ENCODE results near the gene PPP2R2D. TPM values are rescaled to one million over a fixed set of nuclear protein-coding genes. Genes with fewer than 3 reads are reported as not detected.

PPP2R2D gene
- total RNA-seq, 2 experiments from 2014 or later: 32.6 to 32.9 TPM

DNA sequence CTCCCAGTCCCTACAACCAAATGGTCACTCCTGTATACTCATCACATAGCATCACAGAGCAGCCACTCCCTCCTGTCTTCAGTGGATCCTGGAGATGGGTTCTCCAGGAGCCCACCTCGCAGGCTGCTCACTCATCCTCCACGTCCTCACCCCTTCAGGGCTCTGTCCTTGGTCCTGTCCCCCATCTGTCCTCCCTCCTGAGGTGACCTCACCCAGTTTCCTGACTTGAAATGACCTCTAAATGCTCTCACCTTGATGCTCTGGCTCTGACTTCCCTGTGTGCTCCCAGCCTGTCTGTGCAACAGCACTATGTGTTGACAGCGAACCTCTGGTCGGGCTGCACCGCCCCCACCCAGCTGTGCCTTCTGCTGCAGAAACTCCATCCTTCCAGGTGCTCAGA, 2.1 kb upstream of the PPP2R2D start:
- no peak for ATAC-seq (ENCODE audit: poor library complexity)
- peaks cover 12% of the 10 kb centered on the region for H3K36me3 Mint-ChIP-seq (ENCODE audit: low read depth)
- DNase-seq: no peak
- H3K9me3 Mint-ChIP-seq: no peaks in the 10 kb centered on the region
- Histone ChIP-seq H3K27me3 (ENCODE audit: control insufficient read depth in 1 of 2, insufficient read depth in 2 of 2, low read length in 2 of 2) (no peaks in the 10 kb centered on the region), H3K9me3 (ENCODE audit: control insufficient read depth in 1 of 2, insufficient read depth in 1 of 2, low read length in 2 of 2) (no peaks in the 10 kb centered on the region), H3K27ac (ENCODE audit: low read depth in 1 of 2, low read length in 2 of 2) (no peak overlapping the region), H3K36me3 (ENCODE audit: insufficient read depth, low read length) (no peaks in the 10 kb centered on the region), H3K4me3 (ENCODE audit: low read length) (no peak overlapping the region), H3K4me1 (ENCODE audit: insufficient read depth, low read length) (peaks cover 47% of the 10 kb centered on the region)
- no peak for TF ChIP-seq CTCF (IDR thresholded peaks at IDR 0.05)
- peak overlapping the region; percentile 91 for H3K4me3 Mint-ChIP-seq
- POLR2A ChIA-PET: no interaction called here
- CTCF ChIA-PET: no interaction called here
- no peak overlapping the region for H3K27ac Mint-ChIP-seq
- intact Hi-C loops (cut with DNase I, micrococcal nuclease): loop anchor here in 1 of 2 experiments (10.0 kb wide), 1 partner anchor 1794 kb away; no protein-coding TSS in a partner anchor
- H3K4me1 Mint-ChIP-seq (ENCODE audit: low read depth): peaks cover 45% of the 10 kb centered on the region
- no peaks in the 10 kb centered on the region for H3K27me3 Mint-ChIP-seq

DNA sequence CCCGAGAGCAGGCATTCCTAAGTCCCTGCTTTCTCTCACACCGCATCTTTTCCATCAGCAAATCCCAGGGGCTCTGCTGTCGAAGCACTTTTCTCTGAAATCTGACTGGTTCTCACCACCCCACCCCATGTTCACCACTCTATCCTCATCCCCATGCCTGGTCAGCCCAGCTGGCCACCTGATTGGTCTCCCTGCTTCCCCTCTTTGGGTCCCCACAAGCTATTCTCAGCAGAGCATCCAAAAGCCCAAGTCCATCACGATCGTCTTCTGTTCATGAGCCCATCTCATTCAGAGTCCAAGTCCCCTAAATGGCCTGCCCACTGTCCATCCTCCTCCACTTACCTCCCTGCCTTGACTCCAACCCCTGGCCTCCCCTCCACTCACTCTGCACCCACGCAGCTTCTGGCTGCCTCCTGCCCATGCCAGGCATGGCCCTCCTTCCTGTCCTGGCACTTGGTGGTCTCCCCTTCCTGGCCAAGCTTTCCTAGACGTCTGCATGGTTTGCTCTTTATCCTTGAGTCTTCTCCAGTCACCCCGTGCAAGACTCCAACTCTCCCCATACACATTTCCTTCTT, 1.6 kb upstream of the PPP2R2D start:
- CTCF ChIA-PET: interaction anchor here (0.6 to 1.1 kb wide), 2 partner anchors 48 to 124 kb away, joined by 3 read pairs; no protein-coding TSS in a partner anchor
- Histone ChIP-seq H3K4me1 (ENCODE audit: insufficient read depth, low read length) (peaks cover 52% of the 10 kb centered on the region), H3K4me3 (ENCODE audit: low read length) (no peak overlapping the region), H3K27ac (ENCODE audit: low read depth in 1 of 2, low read length in 2 of 2) (no peak overlapping the region), H3K36me3 (ENCODE audit: insufficient read depth, low read length) (no peaks in the 10 kb centered on the region), H3K27me3 (ENCODE audit: control insufficient read depth in 1 of 2, insufficient read depth in 2 of 2, low read length in 2 of 2) (no peaks in the 10 kb centered on the region), H3K9me3 (ENCODE audit: control insufficient read depth in 1 of 2, insufficient read depth in 1 of 2, low read length in 2 of 2) (no peaks in the 10 kb centered on the region)
- H3K9me3 Mint-ChIP-seq: no peaks in the 10 kb centered on the region
- no peak for TF ChIP-seq CTCF (IDR thresholded peaks at IDR 0.05)
- H3K36me3 Mint-ChIP-seq (ENCODE audit: low read depth): peaks cover 12% of the 10 kb centered on the region
- ATAC-seq (ENCODE audit: poor library complexity) (no peak), DNase-seq (no peak)
- intact Hi-C loops (cut with DNase I, micrococcal nuclease): loop anchor here in 1 of 2 experiments (10.0 kb wide), 1 partner anchor 1794 kb away; no protein-coding TSS in a partner anchor
- peak overlapping the region; percentile 91 for H3K4me3 Mint-ChIP-seq
- no peak overlapping the region for H3K27ac Mint-ChIP-seq
- POLR2A ChIA-PET: interaction anchor here (0.5 to 3.2 kb wide), 3 partner anchors 13 to 1777 kb away, joined by 3 to 19 read pairs (median 13); no protein-coding TSS in a partner anchor
- no peaks in the 10 kb centered on the region for H3K27me3 Mint-ChIP-seq
- H3K4me1 Mint-ChIP-seq (ENCODE audit: low read depth): peaks cover 47% of the 10 kb centered on the region

- H3K27ac ChIP-seq (ENCODE audit: low read depth in 1 of 2, low read length in 2 of 2): peak overlapping the region in 1 of 2 donors; percentile 82
- no peaks in the 10 kb centered on the region for H3K9me3 Mint-ChIP-seq
- ATAC-seq (ENCODE audit: poor library complexity) (no peak), DNase-seq (no peak)
- H3K27me3 Mint-ChIP-seq: no peaks in the 10 kb centered on the region
- intact Hi-C loops (cut with DNase I, micrococcal nuclease): loop anchor here (2.0 to 10.0 kb wide), 5 partner anchors 73 to 1795 kb away; partner anchors contain the start of genes INPP5A (in 1 of the 2) and LRRC27 (in 1 of the 2)
- H3K4me3 Mint-ChIP-seq: peak overlapping the region; percentile 91
- H3K9me3 ChIP-seq (ENCODE audit: control insufficient read depth in 1 of 2, insufficient read depth in 1 of 2, low read length in 2 of 2): no peaks in the 10 kb centered on the region
- CTCF ChIA-PET: interaction anchor here (0.6 to 1.1 kb wide), 4 partner anchors 44 to 123 kb away, joined by 3 read pairs; no protein-coding TSS in a partner anchor
- peak overlapping the region; percentile 90 for H3K27ac Mint-ChIP-seq
- H3K36me3 Mint-ChIP-seq (ENCODE audit: low read depth): peaks cover 18% of the 10 kb centered on the region
- TF ChIP-seq CTCF (IDR thresholded peaks at IDR 0.05): no peak
- H3K36me3 ChIP-seq (ENCODE audit: insufficient read depth, low read length): no peaks in the 10 kb centered on the region
- peak overlapping the region; percentile 73 for H3K4me3 ChIP-seq (ENCODE audit: low read length)
- no peaks in the 10 kb centered on the region for H3K27me3 ChIP-seq (ENCODE audit: control insufficient read depth in 1 of 2, insufficient read depth in 2 of 2, low read length in 2 of 2)
- peaks cover 53% of the 10 kb centered on the region for H3K4me1 Mint-ChIP-seq (ENCODE audit: low read depth)
- H3K4me1 ChIP-seq (ENCODE audit: insufficient read depth, low read length): peaks cover 58% of the 10 kb centered on the region
- POLR2A ChIA-PET: interaction anchor here (0.5 to 3.2 kb wide), 10 partner anchors 11 to 1778 kb away, joined by 3 to 19 read pairs (median 3); partner anchors contain the start of gene BNIP3
Observed at GRCh38 chr10:131899695-131900349, 986 bp upstream of the PPP2R2D start.

All from CD4-positive, alpha-beta T cell (primary cell).